C4-2B (cell line): Measurements from ENCODE around the gene ZSCAN1.

Experiments used
- ZFX ChIP-seq: fragments of 450-650 bp; IDR thresholded peaks from 2 replicates; pipeline ENCODE4 v1.6.1; 2017
- TF ChIP-seq, protein P1 (sequence below): fragments of 450-650 bp; conservative IDR thresholded peaks from 2 replicates; pipeline ENCODE4 v1.5.1; 2017; ENCODE audit warnings: mild to moderate bottlenecking

DNA sequence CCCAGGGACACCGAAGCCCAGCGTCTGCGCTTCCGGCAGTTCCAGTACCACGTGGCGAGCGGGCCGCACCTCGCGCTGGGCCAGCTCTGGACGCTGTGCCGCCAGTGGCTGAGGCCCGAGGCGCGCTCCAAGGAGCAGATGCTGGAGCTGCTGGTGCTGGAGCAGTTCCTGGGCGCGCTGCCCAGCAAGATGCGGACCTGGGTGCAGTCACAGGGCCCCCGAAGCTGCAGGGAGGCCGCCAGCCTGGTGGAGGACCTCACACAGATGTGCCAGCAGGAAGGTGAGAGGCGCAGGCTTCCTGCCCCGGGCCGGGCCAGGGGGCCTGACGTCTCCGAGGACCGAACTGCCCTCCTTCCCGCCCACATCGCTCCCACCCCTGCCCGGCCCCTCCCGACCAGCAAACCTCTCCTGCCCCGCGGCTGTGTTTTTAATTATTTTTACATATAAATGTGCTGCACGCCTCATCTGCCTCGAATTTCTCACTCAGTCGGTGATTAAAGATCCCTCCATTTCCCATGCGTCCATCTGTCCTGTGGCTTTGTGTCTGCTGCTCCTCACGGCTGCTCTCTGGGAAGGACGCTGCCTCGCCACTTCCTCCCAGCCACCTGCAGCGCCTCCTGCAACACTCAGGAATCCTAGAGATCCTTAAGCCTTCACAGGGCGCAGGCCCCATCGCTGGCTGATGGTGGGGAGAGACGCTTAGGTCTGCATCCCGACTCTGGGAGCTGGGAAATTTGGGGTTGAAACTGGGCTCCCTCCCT, 4.3 kb downstream of the ZSCAN1 start:
- TF ChIP-seq, protein P1, sequence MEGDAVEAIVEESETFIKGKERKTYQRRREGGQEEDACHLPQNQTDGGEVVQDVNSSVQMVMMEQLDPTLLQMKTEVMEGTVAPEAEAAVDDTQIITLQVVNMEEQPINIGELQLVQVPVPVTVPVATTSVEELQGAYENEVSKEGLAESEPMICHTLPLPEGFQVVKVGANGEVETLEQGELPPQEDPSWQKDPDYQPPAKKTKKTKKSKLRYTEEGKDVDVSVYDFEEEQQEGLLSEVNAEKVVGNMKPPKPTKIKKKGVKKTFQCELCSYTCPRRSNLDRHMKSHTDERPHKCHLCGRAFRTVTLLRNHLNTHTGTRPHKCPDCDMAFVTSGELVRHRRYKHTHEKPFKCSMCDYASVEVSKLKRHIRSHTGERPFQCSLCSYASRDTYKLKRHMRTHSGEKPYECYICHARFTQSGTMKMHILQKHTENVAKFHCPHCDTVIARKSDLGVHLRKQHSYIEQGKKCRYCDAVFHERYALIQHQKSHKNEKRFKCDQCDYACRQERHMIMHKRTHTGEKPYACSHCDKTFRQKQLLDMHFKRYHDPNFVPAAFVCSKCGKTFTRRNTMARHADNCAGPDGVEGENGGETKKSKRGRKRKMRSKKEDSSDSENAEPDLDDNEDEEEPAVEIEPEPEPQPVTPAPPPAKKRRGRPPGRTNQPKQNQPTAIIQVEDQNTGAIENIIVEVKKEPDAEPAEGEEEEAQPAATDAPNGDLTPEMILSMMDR: no peak
- TF ChIP-seq ZFX: no peak
